Activated CD4-positive, alpha-beta T cell treated with anti-CD3 and anti-CD28 coated beads for 36 hours (primary cell): Measurements from ENCODE around the gene SFSWAP. TPM values are rescaled to one million over a fixed set of nuclear protein-coding genes. Genes with fewer than 3 reads are reported as not detected.

Source experiments
- ATAC-seq: fragments of 200-7000 bp; cut with Tn5 transposase; one replicate; pipeline ENCODE4 v1.10.0; 2021; ENCODE audit warnings: mild to moderate bottlenecking, moderate library complexity
- CTCF ChIA-PET: fragments of 350-600 bp; sonication (Branson Sonifier 250); formaldehyde crosslinking; loops from one replicate; lab custom pipeline; 2021; ENCODE audit warnings: antibody characterized with exemption; lab: Charles Lee
- POLR2A ChIA-PET: fragments of 350-600 bp; sonication (Branson Sonifier 250); formaldehyde crosslinking; loops from one replicate; lab custom pipeline; 2021; ENCODE audit warnings: antibody characterized with exemption, inconsistent platforms; lab: Charles Lee
- DNase-seq: peaks from one replicate; pipeline ENCODE4 v3.0.0-alpha.2; 2020
- H3K27ac Mint-ChIP-seq: one replicate; pipeline ENCODE4 v1.8.0; 2021; ENCODE audit warnings: mixed read lengths
- H3K27me3 Mint-ChIP-seq: one replicate; pipeline ENCODE4 v1.8.0; 2021; ENCODE audit warnings: mixed read lengths
- H3K36me3 Mint-ChIP-seq: one replicate; pipeline ENCODE4 v1.8.0; 2021; ENCODE audit warnings: low read depth, mixed read lengths
- H3K4me1 Mint-ChIP-seq: one replicate; pipeline ENCODE4 v1.8.0; 2021; ENCODE audit warnings: mixed read lengths
- H3K4me3 Mint-ChIP-seq: one replicate; pipeline ENCODE4 v1.8.0; 2021; ENCODE audit warnings: mild to moderate bottlenecking, moderate library complexity, mixed read lengths
- H3K9me3 Mint-ChIP-seq: one replicate; pipeline ENCODE4 v1.8.0; 2021; ENCODE audit warnings: low read depth, mixed read lengths
- intact Hi-C, 2 experiments: fragments of 100-400 bp; cut with DNase I in 1 of 2; cut with micrococcal nuclease in 1 of 2; formaldehyde crosslinking; loops; one replicate each; pipeline versions ENCODE4 v1.14.2 to v1.15.1; 2022 to 2024; cut with DNase I, micrococcal nuclease
- total RNA-seq, 2 experiments: library from RNA; stranded (reverse); gene quantifications; one replicate each; pipeline ENCODE4 v1.2.3, GENCODE V29; 2021

The SFSWAP gene
- total RNA-seq, 2 experiments from 2014 or later: 47.9 to 73.1 TPM

- POLR2A ChIA-PET: interaction anchor here (0.5 kb wide), 1 partner anchor 69 kb away, joined by 3 read pairs; no protein-coding TSS in a partner anchor
- no peak for DNase-seq
- H3K4me1 Mint-ChIP-seq: no peaks in the 10 kb centered on the region
- no peaks in the 10 kb centered on the region for H3K9me3 Mint-ChIP-seq
- H3K36me3 Mint-ChIP-seq: no peaks in the 10 kb centered on the region
- no peak for ATAC-seq
- H3K4me3 Mint-ChIP-seq: no peak overlapping the region
- CTCF ChIA-PET: no interaction called here
- no peaks in the 10 kb centered on the region for H3K27me3 Mint-ChIP-seq
- H3K27ac Mint-ChIP-seq: no peak overlapping the region
- intact Hi-C loops: no loop called here
Observed at GRCh38 chr12:131844656-131845055, 133.8 kb downstream of the SFSWAP start.

DNA sequence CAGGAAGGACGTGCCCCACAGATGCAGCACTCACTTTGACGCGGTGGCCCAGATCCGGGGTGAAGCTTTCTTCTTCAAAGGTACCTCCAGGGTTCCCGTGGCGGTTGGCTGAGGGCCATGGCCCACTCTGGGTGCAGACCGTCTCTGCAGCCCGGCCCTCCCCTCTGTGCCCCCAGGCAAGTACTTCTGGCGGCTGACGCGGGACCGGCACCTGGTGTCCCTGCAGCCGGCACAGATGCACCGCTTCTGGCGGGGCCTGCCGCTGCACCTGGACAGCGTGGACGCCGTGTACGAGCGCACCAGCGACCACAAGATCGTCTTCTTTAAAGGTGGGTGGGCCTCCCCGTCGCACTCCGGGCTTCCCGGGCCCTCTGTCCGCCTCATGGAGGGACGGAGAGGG, 134.2 kb downstream of the SFSWAP start:
- CTCF ChIA-PET: no interaction called here
- ATAC-seq (no peak), DNase-seq (no peak)
- Mint-ChIP-seq H3K27ac (no peak overlapping the region), H3K4me3 (no peak overlapping the region), H3K9me3 (no peaks in the 10 kb centered on the region), H3K36me3 (no peaks in the 10 kb centered on the region), H3K4me1 (no peaks in the 10 kb centered on the region), H3K27me3 (no peaks in the 10 kb centered on the region)
- POLR2A ChIA-PET: no interaction called here
- intact Hi-C loops: no loop called here

DNA sequence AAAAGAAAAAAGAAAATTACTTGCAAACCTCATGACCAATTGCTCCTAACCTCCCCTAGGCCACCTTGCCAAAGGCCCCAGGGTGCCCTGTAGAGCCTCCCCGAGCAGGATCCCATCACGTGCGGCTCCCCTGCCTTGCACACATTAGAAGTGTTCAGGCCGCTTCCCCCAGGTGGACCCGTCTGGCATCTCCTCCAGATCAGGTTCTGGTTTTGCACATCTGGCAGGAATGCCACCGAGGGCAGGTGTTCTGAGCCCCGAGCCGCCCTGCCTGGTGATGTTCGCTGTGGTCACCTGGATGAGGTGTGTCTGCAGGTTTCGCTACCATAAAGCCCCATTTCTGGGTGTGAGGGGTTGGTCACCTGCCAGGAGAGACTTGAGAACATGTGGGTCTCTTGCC, 136.6 kb downstream of the SFSWAP start:
- no peak overlapping the region for H3K27ac Mint-ChIP-seq
- DNase-seq (no peak), ATAC-seq (no peak)
- POLR2A ChIA-PET: no interaction called here
- CTCF ChIA-PET: no interaction called here
- H3K9me3 Mint-ChIP-seq: no peaks in the 10 kb centered on the region
- H3K36me3 Mint-ChIP-seq: no peaks in the 10 kb centered on the region
- no peak overlapping the region for H3K4me3 Mint-ChIP-seq
- intact Hi-C loops: no loop called here
- no peaks in the 10 kb centered on the region for H3K27me3 Mint-ChIP-seq
- H3K4me1 Mint-ChIP-seq: no peaks in the 10 kb centered on the region

DNA sequence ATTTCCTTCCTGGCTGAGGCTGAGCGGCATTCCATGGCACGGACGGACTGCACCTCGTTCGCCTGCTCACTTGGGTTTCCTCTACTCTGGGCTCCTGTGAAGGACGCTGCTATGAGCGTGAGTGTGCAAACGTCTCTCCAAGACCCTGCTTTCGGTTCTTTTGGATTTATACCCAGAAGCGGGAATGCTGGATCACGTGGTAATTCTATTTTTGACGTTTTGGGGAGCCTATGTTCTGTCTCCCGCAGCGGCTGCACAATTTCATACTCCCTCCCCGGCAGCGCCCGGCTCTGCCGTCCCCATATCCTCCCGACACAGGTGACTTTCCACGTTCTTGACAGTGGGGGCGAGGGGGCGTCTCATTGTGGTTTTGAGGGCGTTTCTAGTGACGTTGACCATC, 137.9 kb downstream of the SFSWAP start:
- intact Hi-C loops: no loop called here
- DNase-seq (no peak), ATAC-seq (no peak)
- CTCF ChIA-PET: no interaction called here
- POLR2A ChIA-PET: no interaction called here
- H3K4me3 Mint-ChIP-seq: no peak overlapping the region
- no peaks in the 10 kb centered on the region for H3K9me3 Mint-ChIP-seq
- no peaks in the 10 kb centered on the region for H3K27me3 Mint-ChIP-seq
- H3K27ac Mint-ChIP-seq: no peak overlapping the region
- no peaks in the 10 kb centered on the region for H3K36me3 Mint-ChIP-seq
- no peaks in the 10 kb centered on the region for H3K4me1 Mint-ChIP-seq

Other genes with a start within 250 kb of the SFSWAP start
- gene MMP17, start 117.3 kb downstream of the SFSWAP start, total RNA-seq: not detected
- gene ULK1, start 183.5 kb downstream of the SFSWAP start, total RNA-seq: 10 to 100 TPM; 12.9 to 14.4 TPM
- 10 to 100 TPM; 37.8 to 56.5 TPM for gene PUS1, start 218.2 kb downstream of the SFSWAP start, total RNA-seq
- gene EP400, start 238.9 kb downstream of the SFSWAP start, total RNA-seq: 10 to 100 TPM; 46.4 to 51.3 TPM